GM19238 (cell line): ENCODE results near the gene ANKRD52.
A peak's percentile ranks its signal among the peaks of the same experiment; 100 is the strongest.
"Not testable (repeated sequence)": the region's sequence is repeated elsewhere in the genome, so short reads cannot be mapped to it uniquely, and the experiment has no call there.

Source experiments
- DNase-seq: peaks from one replicate; pipeline ENCODE4 v3.0.0; 2011; ENCODE audit warnings: low spot score; ENCODE audit not compliant: insufficient read length

The ANKRD52 gene

DNA sequence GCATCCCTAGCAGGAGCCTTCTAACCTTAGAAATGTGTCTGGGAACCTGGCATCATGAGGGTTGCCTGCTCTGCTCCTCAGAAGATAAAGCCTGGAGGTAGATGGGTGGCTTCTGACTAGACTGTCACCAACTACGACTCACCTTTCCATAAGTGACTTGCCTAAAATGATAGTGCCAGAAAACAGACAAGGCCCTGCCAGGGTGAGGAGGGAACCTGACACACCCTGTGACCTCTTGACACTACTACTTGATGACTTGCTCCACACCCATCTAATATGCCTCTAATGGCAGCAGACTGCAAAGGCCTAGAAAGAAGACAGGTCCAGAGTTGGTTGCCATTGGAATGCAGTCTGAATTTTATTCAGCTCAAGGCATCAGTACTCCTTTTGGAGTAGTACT lies 45.8 kb downstream of the ANKRD52 start:
- DNase-seq, result no peak

DNA sequence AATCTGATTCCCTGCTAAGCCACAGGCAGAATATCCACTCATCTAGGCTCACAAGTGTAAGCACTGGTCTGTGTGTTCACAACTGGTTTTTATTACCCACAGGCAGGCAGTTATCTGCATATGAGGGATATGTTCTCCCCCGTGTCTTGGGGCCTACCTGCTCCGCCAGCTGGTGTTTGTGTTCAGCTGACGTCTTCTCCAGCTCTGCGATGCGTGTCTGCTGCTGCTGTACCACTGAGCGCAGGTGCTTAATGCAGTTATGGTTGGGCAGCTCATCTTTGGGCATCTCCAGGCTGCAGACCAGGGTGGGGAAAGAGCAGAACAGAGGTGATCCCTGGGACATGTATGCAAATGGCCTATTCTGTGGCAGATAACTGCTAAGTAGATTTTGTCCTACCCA lies 50.2 kb downstream of the ANKRD52 start:
- no peak for DNase-seq

DNA sequence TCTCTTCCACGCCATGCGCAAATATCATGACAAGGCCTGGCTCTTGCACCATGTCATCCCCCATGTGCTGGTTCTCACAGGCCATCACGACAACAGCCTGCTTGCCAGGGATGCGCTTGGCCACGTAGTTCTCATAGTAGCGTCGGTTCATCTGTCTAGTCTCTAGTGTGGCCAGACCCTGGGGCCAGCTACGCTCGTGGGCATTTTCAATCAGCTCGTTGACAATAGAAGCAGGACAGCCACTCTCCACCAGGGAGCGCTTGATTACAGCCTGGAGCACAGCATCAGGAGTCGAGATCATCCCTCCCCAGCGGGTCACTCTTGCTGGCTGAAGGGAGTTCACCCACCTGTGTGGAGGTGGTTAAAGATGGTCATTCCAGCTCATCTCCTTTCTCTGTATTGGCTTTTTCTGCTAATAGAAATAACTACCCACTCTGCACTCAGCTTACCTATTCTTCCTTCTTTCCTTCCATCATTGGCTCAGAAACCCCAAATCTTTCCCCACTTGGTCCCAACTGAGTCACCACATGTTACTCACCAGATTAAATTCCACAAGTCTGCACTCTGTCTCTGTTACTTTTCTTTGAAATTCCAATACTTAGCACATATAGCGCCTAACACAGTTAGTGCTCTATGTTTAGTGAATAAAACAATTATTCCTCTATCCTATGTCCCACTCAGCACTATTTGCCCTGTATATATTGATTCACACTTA lies 51.6 kb downstream of the ANKRD52 start:
- no peak for DNase-seq

DNA sequence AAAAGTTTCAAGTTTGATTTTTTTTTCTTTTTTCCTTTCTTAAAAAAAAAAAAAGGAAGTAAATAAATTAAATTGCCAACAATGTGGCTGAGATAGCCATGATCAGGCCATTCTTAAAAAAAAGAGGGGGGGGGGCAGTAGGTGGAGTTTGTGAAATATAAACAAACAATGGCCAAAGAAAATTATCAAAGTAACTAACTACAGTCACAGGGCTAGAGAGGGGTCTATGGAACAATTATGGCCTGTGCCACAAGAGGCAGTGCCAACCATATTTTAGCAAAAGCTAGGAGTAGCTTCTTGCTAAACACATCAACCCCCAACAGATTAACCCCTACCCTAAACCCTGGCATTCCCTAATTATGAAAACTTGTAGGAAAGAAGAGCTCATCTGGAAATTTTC lies 52.7 kb downstream of the ANKRD52 start:
- no peak for DNase-seq

DNA sequence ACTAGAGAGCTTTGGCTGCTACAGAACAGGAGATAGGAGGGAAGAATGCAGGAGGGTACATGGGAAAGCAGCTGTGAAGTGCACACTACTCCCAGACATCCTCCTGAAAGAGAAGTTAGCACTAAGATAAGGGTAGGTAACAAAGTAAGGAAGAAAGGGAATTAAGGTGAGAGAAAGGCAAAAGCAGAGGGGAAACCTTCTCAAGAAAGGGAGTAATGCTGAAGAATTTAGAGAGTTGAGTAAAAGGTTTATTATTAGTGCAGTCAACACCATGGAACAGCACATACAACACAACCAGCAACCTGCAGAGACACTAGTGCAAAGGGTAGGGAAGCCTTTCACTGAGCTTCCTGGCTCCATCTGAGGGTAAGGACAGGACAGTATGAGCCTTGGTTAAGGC lies 53.9 kb downstream of the ANKRD52 start:
- DNase-seq, result no peak

DNA sequence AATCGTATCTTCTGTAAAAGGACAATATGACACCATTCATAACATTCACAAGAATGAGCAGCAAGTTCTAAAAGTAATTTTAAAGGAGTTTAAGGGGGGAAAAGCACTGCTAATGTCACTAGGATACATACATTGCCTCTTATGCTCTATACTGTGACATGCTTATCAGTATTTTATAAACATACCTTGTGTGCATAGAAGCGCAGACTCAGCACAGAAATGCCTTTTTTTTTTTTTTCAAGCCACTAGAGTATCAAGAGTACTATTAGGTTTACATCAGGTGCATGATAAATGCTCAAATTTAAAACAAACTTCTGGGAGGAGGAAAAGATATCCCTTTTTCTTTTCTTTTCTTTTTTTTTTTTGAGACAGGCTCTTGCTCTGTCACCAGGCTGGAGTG lies 55.3 kb downstream of the ANKRD52 start:
- DNase-seq, result no peak

DNA sequence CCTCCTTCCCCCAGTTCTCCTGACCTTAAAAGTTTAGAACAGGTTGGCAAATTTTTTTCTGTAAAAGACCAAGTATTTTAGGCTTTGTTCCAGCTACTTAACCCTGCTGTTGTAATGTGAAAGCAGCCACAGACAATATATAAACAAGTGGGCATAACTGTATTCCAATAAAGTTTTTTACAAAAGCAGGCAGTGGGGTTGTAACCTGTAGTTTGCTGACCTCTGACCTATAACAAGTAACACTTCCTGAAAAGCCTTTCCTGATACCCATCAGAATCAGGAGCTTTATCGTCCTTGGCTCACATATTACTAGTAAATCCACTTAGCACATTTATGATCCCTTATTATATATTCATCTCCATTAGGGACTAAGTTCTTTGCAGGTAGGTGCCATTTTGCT lies 55.8 kb downstream of the ANKRD52 start:
- DNase-seq, result no peak

DNA sequence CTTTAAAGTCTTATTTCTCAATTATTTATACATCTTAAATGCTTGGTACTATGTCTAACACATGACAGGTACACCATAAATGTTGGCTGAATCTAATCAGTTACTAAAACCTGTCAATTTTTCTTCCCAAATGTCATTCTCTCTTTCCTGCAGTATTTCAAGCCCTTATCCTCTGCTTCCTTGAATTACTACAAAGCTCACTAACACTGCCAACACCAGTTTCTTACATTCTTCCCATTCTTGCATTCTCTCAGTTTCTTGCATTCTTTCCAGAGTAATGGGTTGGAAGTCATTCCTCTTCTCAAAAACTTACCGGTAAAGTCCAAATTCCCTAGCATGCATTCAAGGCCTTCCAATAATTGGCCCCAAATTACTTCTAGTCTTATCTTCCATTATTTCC lies 59.3 kb downstream of the ANKRD52 start:
- DNase-seq, result no peak

DNA sequence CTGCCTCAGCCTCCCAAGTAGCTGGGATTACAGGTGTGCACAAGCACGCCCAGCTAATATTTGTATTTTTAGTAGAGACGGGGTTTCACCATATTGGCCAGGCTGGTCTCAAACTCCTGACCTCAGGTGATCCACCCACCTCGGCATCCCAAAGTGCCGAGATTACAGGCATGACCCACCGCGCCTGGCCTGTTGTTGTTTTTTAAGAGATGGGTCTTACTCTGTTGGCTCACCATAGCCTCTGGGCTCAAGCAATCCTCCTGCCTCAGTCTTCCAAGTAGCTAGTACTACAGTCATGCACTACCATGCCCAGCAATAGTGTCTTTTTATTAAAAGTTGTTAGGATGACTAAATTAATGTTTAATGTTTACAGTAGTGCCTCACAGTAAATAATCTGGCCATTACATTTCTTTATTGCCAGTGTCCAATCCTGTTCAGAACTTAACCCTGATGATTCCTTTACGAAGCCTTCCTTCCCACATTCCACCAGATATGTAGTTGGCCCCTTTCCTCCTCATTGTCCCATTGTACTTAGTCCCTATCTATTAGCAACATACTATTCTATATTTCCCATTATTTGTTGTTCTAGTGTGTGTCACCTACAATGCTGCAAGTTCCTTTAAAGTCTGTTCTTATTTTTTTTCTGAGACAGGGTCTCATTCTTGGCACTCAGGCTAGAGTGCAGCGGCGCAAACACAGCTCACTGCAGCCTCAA lies 60.1 kb downstream of the ANKRD52 start:
- DNase-seq, result no peak

DNA sequence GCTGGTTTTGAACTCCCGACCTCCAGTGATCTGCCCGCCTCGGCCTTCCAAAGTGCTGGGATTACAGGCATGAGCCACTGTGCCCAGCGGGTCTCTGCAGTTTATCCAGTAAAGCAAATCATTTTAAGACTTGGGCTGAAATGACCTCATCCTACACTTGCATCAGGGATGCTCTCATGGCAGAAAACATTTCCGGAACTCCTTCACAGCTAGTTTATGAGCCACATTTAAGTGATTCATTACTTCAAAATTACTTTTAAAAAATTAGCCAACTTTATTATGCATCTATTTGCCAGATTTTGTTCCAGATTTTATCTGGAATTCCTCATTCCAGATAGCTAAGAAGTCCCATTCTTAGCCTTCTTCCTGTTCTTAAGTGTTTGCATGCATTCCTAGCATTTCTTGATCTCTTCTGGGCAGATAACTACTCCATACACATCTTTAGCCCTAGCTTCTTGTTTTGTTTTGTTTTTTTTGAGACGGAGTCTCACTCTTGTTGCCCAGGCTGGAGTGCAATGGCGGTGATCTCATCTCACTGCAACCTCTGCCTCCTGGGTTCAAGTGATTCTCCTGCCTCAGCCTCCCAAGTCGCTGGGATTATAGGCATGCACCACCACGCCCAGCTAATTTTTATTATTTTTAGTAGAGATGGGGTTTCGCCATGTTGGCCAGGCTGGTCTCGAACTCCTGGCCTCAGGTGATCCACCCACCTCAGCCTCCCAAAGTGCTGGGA lies 61.2 kb downstream of the ANKRD52 start:
- not testable (repeated sequence) for DNase-seq

DNA sequence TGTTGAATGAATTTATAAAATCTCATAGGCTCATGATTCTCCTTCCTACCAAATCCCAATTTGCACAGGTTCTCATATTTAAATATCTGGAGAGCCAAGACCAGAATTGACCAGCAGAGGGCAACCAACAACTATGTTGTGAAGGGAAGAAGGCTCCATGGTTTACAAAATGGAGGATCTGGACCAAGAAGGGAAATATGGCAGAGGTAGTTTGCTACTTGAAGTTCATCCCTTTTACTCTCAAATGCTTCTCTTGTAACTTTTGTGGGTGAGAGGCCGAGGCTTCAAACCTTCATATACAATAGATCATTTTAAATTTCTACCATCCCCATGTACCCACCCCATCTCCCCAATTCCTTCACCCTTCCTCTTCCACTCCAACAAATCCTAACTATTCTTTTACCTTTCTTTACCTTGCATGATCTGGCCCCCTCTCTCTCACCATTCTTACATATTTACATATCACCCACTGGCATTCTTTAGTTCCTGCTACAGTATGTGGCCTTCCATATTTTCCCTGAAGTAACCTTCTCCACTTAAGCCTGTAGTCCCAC lies 65.1 kb downstream of the ANKRD52 start:
- peak; percentile 45 for DNase-seq

DNA sequence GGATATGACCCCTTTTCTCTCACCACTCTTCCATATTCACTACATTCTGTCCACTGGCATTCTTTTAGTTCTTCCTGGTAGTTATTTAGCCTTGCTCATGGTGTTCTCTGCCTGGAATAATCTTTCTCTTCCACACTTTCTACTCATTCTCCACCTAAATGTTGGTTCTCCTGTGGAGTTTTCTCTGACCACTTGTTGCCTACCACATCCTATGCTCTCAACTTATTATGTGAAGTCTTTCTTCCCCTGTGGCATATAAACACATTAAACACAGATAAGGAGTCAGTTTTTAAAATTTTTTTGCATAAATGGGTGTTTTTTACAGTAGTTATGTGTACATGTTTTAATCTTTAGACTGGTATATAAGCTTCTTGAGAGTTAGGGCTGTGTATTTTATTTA lies 65.6 kb downstream of the ANKRD52 start:
- DNase-seq, result no peak

DNA sequence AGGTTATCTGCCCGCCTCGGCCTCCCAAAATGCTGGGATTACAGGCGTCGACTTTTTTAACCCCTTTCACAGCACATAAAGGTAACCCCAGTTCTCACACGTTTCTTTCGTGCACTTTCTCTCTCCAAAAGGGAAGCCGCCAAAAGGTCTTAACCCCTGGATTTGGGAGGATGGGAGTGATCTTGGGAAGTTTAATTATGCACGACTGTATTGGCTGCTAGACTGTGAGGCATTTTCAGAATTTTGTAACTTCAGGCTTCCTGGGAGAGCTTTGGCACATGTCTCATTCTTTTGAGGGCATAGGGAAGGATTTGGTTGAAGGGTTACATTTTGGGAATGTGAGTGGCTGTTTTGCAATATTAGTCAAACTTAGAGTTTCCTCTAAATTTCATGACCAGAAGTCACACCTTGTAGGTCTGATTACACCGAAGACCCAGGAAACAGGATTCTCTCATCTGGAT lies 67.5 kb downstream of the ANKRD52 start:
- no peak for DNase-seq

DNA sequence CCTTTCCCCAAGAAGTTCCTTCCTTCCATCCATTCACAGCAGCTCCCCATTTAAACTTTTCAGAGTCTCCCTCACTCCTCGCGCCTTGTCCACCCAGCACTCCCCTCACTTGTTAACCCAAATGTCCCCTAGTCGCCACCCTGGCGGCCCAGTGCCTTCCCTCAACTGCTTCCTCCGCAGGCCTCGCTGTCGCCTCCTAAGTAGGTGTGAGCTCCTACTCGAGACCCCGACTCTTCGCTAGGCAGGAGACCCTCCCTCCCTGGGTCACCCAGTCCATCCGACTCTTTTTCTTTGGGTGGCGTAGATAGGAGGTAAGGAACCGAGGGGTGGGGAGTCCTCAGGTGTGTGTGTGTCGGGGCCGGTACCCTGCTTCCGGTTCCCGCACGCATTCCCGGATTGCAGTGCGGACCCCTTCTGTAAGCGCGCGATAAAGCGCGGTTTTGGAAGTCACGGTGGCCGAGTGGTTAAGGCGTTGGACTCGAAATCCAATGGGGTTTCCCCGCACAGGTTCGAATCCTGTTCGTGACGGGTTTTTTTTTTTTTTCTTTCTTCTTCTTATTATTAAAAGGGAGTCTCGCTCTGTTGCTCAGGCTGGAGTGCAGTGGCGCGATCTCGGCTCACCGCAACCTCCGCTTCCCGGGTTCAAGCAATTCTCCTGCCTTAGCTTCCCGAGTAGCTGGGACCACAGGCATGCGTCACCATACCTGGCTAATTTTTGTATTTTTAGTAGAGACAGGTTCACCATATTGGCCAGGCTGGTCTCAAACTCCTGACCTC lies 68.1 kb downstream of the ANKRD52 start:
- peak; percentile 65 for DNase-seq

DNA sequence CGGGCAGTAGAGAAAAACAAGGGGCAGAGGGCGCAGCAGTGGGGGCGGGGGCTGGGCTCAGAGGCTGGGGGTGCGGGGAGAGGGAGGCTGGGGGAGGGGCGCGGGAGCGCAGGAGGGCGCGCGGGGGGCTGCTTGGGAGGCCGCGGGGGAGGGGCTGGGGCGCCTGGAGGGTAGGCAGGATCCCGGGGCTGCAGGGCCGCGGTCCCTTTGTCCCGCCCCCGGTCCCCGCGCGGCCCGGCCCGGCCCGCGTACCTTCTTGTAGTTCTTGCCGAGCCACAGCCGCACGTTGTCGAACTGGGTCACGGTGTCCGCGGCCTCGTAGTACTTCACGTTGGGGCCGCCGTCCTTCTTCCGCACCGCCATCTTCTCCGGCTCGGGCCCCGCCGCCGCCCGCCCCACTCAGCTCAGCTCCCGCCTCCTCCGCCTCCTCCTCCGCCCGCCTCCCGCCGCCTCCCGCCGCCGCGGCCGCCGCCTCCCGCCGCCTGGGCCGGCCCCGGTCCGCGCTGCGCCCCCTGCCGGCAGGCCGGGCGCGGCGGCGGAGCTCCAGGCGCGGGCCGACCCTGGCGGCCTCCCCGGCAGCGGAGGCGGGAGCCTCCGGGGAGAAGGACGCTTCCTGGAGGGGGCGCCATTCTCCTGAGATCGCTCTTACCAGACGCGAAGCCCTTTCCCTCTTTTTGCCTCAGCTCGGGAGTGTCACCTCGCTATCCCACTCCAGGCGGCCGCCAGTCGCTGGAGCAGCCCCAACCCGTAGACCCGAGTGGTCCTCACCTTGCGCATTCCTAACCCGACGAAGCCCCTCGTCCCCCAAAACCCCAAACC lies 68.9 kb downstream of the ANKRD52 start, which contains the start of gene SMARCC2:
SMARCC2 (minus strand) TSS at position 385 of the 819 bp plus-strand sequence; CDS start at position 363, 22 bp downstream.
- peak; percentile 91 for DNase-seq

DNA sequence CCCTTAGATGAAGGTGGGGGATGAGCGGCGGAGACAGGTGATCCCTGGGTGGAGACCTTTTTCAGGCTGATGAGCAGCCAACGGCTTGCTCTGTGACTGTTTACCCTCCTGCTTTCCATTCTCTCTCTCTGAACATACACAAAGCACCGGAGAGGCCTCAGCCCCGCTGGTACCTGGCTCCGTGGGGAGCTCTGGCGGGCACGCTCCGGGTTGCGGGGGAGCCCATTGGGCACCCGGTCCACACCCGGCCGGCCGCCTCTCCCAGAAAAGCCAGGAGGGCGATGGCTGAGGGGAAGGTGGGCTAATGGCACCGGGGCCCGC lies 69.4 kb downstream of the ANKRD52 start:
- DNase-seq, result no peak

DNA sequence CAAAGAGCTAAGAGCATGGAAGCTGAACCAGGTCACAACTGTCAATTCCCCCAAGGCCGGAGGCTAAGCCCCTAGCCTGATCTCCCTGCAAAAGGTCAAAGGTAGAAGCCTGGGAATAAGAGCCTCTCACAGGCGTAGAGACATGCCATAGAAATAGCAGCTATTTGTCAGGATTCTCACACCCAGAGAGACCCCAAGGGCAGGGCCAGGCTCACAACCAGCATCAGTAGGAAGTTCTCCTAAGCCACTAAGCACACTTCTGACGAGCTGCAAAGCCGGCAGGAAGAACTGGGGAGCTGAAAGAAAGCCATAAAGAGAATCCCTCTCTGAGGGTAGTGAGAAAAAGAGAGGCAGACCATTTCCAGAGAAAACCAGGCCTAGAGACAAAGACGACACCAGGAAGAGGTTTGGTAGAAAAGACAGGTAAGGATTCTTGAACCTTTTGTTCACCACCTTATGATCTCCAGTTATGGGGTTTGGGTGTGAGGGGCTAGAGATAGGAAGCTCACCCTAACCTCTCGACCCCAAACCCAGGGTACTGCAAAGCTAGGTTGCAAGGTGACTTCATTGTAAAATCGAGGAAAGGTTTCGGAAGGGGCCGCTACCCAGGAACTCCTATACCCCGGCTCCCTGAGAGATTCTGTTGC lies 69.9 kb downstream of the ANKRD52 start:
- DNase-seq, result no peak
